Measurements from ENCODE around the gene BRI3. TPM values are rescaled to one million over a fixed set of nuclear protein-coding genes. Genes with fewer than 3 reads are reported as not detected.

The BRI3 gene
- total RNA-seq, 2 donors from 2014 or later = 55.6 to 61.1 TPM

DNA sequence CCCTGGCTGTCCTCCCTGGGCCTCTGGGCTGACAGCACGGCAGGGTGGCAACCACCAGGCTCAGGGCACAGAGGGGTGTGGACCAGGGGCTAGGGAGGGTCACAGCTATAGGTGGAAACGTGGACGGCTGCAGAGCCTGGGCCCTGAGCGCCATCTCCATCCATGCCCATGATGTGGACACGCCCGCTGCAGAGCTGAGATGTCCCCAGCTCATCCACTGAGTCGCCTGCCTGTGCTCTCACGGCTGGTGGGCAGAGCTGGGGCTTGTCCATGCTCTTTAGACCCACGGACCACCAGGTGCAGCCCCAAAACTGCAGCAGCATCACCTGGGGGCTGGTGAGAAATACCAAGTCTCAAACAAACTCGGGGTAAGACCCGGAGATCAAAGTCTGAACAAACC, 45.6 kb upstream of the BRI3 start:
- peaks cover 37% of the 10 kb centered on the region for H3K36me3 ChIP-seq
- no peaks in the 10 kb centered on the region for H3K4me1 ChIP-seq
- no peaks in the 10 kb centered on the region for H3K27me3 ChIP-seq
- TF ChIP-seq CTCF (IDR thresholded peaks at IDR 0.05) = no peak
- H3K9me3 ChIP-seq = no peaks in the 10 kb centered on the region
- H3K4me3 ChIP-seq = no peak overlapping the region
- no peak for DNase-seq (ENCODE audit: low spot score)
- no peak overlapping the region for H3K27ac ChIP-seq

- H3K4me3 ChIP-seq = no peak overlapping the region
- DNase-seq (ENCODE audit: low spot score) = no peak
- no peak for TF ChIP-seq CTCF (IDR thresholded peaks at IDR 0.05)
These were observed 44.9 kb upstream of the BRI3 start for GRCh38 chr7:98236355-98237185.

GRCh38 chr7:98238076-98238475, 43.4 kb upstream of the BRI3 start:
- no peak for DNase-seq (ENCODE audit: low spot score)
- peaks cover 29% of the 10 kb centered on the region for H3K36me3 ChIP-seq
- no peaks in the 10 kb centered on the region for H3K27me3 ChIP-seq
- no peak overlapping the region for H3K27ac ChIP-seq
- H3K9me3 ChIP-seq = no peaks in the 10 kb centered on the region
- TF ChIP-seq CTCF (IDR thresholded peaks at IDR 0.05) = no peak
- H3K4me3 ChIP-seq = no peak overlapping the region
- H3K4me1 ChIP-seq = no peaks in the 10 kb centered on the region

More at GRCh38 chr7:98236355-98237185, 44.9 kb upstream of the BRI3 start:
- no peaks in the 10 kb centered on the region for H3K27me3 ChIP-seq
- H3K27ac ChIP-seq = no peak overlapping the region
- H3K9me3 ChIP-seq = no peaks in the 10 kb centered on the region
- peaks cover 39% of the 10 kb centered on the region for H3K36me3 ChIP-seq
- H3K4me1 ChIP-seq = no peaks in the 10 kb centered on the region

- Histone ChIP-seq H3K4me3 (no peak overlapping the region), H3K4me1 (no peaks in the 10 kb centered on the region), H3K9me3 (no peaks in the 10 kb centered on the region), H3K36me3 (peaks cover 36% of the 10 kb centered on the region), H3K27me3 (no peaks in the 10 kb centered on the region), H3K27ac (no peak overlapping the region)
- DNase-seq (ENCODE audit: low spot score) = no peak
- TF ChIP-seq CTCF (IDR thresholded peaks at IDR 0.05) = no peak
These were observed 42.5 kb upstream of the BRI3 start for GRCh38 chr7:98238976-98239375.

GRCh38 chr7:98240961-98241673, 40.4 kb upstream of the BRI3 start:
- no peak overlapping the region for H3K27ac ChIP-seq
- H3K4me1 ChIP-seq = no peaks in the 10 kb centered on the region
- peak; percentile 41 to 75 for TF ChIP-seq CTCF (IDR thresholded peaks at IDR 0.05)
- no peak for DNase-seq (ENCODE audit: low spot score)
- H3K4me3 ChIP-seq = no peak overlapping the region
- H3K9me3 ChIP-seq = no peaks in the 10 kb centered on the region
- no peaks in the 10 kb centered on the region for H3K27me3 ChIP-seq
- peaks cover 41% of the 10 kb centered on the region for H3K36me3 ChIP-seq
